ENCODE data around the gene XAGE3.
"Not testable (repeated sequence)": the region's sequence is repeated elsewhere in the genome, so short reads cannot be mapped to it uniquely, and the experiment has no call there.

GRCh38 chrX:52905531-52905930 is 37.6 kb upstream of the XAGE3 start:
- not testable (repeated sequence) for TF ChIP-seq CTCF (IDR thresholded peaks at IDR 0.05 in 8 of 11, conservative IDR thresholded peaks at IDR 0.05 in 3 of 11); POLR2AphosphoS5 (IDR thresholded peaks at IDR 0.05)

Data from spleen (tissue), 7 donors.